HFFc6 (cell line): ENCODE measurements around the gene PPP2R2B. TPM values are rescaled to one million over a fixed set of nuclear protein-coding genes. Genes with fewer than 3 reads are reported as not detected.

Source experiments
- DNase-seq: peaks from one replicate; pipeline ENCODE4 v3.0.0-alpha.2; 2018
- H3K27ac Mint-ChIP-seq: 2 replicates; pipeline ENCODE4 v1.8.0; 2020; ENCODE audit warnings: mild to moderate bottlenecking, mixed read lengths
- H3K27me3 Mint-ChIP-seq: 2 replicates; pipeline ENCODE4 v1.8.0; 2021; ENCODE audit warnings: mild to moderate bottlenecking, moderate library complexity, mixed read lengths; ENCODE audit not compliant: insufficient read depth
- H3K36me3 Mint-ChIP-seq: 2 replicates; pipeline ENCODE4 v1.8.0; 2021; ENCODE audit warnings: low read depth, mixed read lengths
- H3K4me1 Mint-ChIP-seq: 2 replicates; pipeline ENCODE4 v1.8.0; 2020; ENCODE audit warnings: low read depth, mixed read lengths
- H3K4me3 Mint-ChIP-seq: 2 replicates; pipeline ENCODE4 v1.8.0; 2020; ENCODE audit warnings: mild to moderate bottlenecking, moderate library complexity, mixed read lengths
- H3K9me3 Mint-ChIP-seq: 2 replicates; pipeline ENCODE4 v1.8.0; 2020; ENCODE audit warnings: mild to moderate bottlenecking, mixed read lengths
- CTCF ChIP-seq: fragments of 200-600 bp; sonication (generic); IDR thresholded peaks from 2 replicates; pipeline ENCODE4 v1.5.0; 2021; ENCODE audit warnings: antibody characterized with exemption, mild to moderate bottlenecking
- total RNA-seq, 6 experiments: library from RNA; stranded (reverse); fragmentation: NEBNext Ultra II Directional; extraction: Animal tissue kit (Norgen Biotek cat#: 25700); gene quantifications; 2 replicates in 1 of 6; 3 replicates in 5 of 6; pipeline ENCODE4 v1.2.3, GENCODE V29; 2021

Gene PPP2R2B
- total RNA-seq, 6 experiments from 2014 or later, result not detected

GRCh38 chr5:146849694-146850303 lies 28.8 kb downstream of the PPP2R2B start:
- Mint-ChIP-seq H3K4me3 (no peak overlapping the region), H3K9me3 (peaks cover 32% of the 10 kb centered on the region), H3K27me3 (no peaks in the 10 kb centered on the region; the same call in 1 of the 2 replicates), H3K4me1 (no peaks in the 10 kb centered on the region), H3K27ac (no peak overlapping the region), H3K36me3 (no peaks in the 10 kb centered on the region)
- TF ChIP-seq CTCF, result no peak
- no peak for DNase-seq

GRCh38 chr5:146848133-146848532 lies 30.4 kb downstream of the PPP2R2B start:
- Mint-ChIP-seq H3K4me1 (no peaks in the 10 kb centered on the region), H3K36me3 (no peaks in the 10 kb centered on the region), H3K4me3 (no peak overlapping the region), H3K27ac (no peak overlapping the region), H3K27me3 (no peaks in the 10 kb centered on the region; the same call in 1 of the 2 replicates), H3K9me3 (peaks cover 33% of the 10 kb centered on the region)
- no peak for TF ChIP-seq CTCF
- no peak for DNase-seq

GRCh38 chr5:146840016-146840415 lies 38.5 kb downstream of the PPP2R2B start:
- Mint-ChIP-seq H3K27me3 (peaks cover 2% of the 10 kb centered on the region; the same call in 1 of the 2 replicates), H3K36me3 (no peaks in the 10 kb centered on the region), H3K4me1 (no peaks in the 10 kb centered on the region), H3K4me3 (no peak overlapping the region), H3K9me3 (peaks cover 21% of the 10 kb centered on the region), H3K27ac (no peak overlapping the region)
- no peak for TF ChIP-seq CTCF
- no peak for DNase-seq

- Mint-ChIP-seq H3K27me3 (peaks cover 2% of the 10 kb centered on the region; the same call in 1 of the 2 replicates), H3K4me1 (no peaks in the 10 kb centered on the region), H3K27ac (no peak overlapping the region), H3K4me3 (no peak overlapping the region), H3K36me3 (no peaks in the 10 kb centered on the region), H3K9me3 (peaks cover 18% of the 10 kb centered on the region)
- TF ChIP-seq CTCF, result no peak
- DNase-seq, result no peak
Measured at GRCh38 chr5:146836226-146836842, 42.2 kb downstream of the PPP2R2B start.

- Mint-ChIP-seq H3K9me3 (peaks cover 6% of the 10 kb centered on the region), H3K27ac (no peak overlapping the region), H3K27me3 (peaks cover 2% of the 10 kb centered on the region; the same call in 1 of the 2 replicates), H3K36me3 (no peaks in the 10 kb centered on the region), H3K4me3 (no peak overlapping the region), H3K4me1 (no peaks in the 10 kb centered on the region)
- TF ChIP-seq CTCF, result no peak
- no peak for DNase-seq
Measured at GRCh38 chr5:146832985-146833732, 45.4 kb downstream of the PPP2R2B start.
